Medulla oblongata (tissue), 1 donor: ENCODE results near the gene TUBG1.
"Not testable (repeated sequence)": the region's sequence is repeated elsewhere in the genome, so short reads cannot be mapped to it uniquely, and the experiment has no call there.

Experiments used
- DNase-seq: peaks from one replicate; pipeline ENCODE4 v3.0.0-alpha.2; 2015; ENCODE audit errors: extremely low spot score

TUBG1 gene

DNA sequence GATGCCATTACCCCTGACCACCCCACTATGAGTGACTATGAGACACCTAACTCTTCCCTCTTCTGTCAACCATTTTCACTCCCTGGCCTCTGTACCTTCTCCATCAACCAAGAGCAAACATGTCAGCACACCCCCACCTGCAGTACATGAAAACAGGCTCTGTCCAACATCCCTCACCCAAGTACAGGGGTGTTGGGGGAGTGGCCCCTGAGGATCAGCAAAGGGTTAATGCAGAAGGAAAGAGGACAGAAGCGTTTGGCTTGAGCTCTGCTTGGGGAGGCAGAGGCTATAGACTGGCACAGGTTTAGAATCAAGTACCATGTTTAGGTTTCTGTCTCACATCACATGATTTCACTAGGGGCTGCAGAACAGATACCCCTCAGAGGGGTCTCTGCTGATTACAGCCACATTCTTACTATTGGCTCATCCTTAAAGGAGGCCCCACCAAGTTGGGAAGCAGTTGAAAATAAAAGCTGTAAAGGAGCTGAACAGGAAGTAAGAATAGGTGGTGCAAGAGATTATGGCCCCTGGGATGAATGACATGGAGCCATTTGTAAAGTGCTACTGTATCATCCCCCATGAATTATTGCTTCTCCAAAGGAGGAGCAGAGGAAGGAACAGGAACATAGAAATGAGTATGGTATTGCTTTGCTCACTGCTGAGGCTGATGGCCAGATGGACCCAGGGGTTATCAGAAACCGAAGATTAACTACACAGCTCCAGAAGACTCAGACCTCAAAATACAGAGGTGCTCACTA, 29.5 kb upstream of the TUBG1 start:
- no peak for DNase-seq

DNA sequence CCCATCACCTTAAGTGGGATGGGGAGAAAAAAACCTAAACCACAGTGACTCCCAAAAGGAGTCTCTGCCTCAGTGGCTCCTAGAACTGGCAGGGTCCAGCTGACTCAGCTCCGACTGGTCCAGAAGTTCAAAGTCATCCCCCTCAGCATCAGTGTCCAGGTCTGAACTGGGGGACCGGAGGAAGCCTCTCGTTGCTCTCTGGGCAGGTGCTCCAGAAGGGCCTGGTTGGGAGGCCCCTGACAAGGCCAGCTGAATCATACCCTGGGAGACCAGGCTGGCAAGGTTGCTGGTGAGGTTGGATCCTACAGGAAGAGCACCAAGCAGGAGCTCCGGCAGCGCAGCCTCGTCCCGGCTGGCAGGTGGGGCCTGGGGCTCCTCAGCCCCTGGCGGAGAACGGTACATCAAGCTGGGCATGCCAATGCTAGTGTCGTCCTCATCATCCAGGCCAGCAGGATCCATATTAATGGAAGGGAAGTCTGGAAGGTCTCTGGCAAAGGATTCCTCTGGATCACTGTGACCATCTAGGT, 27.7 kb upstream of the TUBG1 start:
- no peak for DNase-seq

DNA sequence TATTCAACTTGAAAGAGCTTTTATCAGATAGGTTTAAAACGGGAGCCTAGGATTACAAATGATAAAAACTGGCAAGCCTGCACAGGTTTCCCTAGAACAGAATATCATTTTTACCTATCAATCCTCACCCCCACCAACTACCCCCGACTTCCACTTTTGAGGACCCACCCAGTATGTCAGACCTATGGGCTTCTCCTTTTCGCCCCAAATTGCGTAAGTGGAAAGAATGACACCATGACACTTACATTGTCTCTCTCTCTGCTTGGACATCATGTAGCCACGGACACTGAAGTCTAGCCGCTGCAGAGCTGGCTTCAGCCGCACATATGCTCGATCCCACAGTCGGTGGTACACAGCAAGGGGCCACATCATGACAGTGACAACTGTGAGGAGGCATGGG, 24.6 kb upstream of the TUBG1 start:
- DNase-seq = no peak

DNA sequence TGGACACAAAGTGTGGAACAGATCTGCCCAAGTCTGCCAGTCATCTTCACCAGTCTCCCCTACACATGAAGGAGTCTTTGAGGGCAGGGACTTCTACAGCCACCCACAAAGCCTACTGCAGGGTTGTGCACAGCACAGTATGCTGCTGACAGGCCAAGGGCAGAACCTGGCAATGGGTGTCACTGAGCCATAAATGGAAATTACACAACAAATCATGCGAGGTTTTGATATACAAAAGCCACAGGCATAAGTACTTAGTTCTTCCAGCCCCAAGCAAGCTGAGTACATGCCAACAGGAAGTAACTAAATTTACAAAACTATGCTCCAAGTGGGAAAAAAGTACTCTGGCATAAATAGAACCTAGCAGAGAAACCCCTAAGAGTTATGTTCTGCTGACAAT, 24.1 kb upstream of the TUBG1 start:
- no peak for DNase-seq

DNA sequence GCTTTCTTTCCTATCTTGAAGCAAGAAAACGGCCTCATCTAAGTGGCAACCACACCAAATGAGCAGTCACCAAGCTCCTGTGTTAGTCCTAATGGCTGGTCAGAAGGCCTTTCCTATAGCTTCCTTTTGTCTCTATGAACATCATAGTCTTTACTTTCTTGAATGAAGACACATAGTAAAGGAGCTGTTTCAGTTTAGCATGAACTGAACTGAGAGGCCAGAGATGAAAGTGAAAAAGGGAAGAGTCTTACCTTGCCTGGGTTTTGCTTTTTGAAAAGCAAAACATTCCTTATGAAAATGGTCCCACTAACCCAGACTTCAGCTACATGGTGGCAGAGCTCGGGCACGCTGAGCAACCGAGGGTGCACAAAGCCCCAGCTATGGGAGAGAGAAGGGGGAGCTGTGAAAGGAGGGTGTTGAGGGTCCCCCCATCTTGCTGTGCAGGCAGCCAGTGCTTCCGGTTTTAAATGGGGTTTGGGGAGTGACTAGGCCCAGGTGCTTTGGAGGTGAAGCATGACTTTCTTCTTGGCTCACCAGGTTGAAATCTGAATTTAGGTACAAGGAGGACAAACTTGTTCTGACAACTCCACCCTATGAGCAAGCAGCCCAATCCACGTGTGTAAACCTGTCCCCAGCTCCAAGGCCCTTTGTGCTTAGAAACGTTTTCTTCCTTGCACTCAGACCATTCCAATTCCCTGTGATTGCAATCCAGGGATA, 22.8 kb upstream of the TUBG1 start:
- DNase-seq = no peak

DNA sequence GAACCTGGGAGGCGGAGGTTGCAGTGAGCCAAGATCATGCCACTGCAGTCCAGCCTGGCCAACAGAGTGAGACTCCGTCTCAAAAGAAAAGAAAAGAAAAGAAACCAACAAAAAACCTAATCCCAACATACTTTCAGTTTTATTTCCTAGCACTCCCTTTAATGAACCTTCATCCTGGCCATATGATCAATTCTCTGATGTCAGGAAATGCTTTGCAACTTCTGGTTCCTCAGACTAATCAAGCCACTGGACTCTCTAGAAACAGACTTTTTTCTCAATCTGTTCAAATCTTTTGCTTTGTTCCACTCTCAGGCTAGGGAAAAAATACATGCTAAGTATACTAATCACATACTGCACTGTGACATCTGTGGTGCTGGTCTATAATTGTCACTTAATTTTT, 18.6 kb upstream of the TUBG1 start:
- DNase-seq = no peak

DNA sequence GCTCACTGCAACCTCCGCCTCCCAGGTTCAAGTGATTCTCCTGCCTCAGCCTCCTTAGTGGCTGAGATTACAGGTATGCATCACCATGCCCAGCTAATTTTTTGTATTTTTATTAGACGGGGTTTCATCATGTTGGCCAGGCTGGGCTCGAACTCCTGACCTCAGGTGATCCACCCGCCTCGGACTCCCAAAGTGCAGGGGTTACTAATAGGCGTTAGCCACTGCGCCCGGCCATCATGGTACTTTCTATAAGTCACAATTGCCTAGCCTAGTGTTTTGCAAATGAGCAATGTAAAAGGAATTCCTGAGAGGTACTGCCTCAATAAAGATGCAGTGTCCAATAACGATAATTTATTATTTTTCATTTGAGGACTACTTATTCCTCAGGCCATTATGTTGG, 18.1 kb upstream of the TUBG1 start:
- no peak for DNase-seq

DNA sequence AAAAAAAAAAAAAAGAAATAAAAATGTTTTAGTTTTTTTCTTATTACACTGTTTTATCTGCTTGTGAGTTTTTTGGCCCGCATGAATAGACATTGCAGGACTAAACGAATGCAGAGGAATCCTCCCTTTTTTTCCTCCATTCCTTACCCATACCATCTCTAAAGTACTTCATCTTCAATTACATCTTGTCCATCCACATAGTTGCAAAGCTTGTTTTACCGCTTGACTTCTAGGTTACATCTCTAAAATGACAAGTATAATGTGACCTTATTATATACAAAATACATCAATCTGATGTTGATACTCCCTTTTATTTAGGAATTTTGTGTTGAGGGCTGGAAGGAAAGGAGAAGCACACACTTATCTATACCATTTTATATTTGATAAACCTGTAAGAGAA, 13.1 kb upstream of the TUBG1 start:
- DNase-seq = no peak

GRCh38 chr17:42598905-42599304, 10.6 kb upstream of the TUBG1 start:
- peak; percentile 68 for DNase-seq

DNA sequence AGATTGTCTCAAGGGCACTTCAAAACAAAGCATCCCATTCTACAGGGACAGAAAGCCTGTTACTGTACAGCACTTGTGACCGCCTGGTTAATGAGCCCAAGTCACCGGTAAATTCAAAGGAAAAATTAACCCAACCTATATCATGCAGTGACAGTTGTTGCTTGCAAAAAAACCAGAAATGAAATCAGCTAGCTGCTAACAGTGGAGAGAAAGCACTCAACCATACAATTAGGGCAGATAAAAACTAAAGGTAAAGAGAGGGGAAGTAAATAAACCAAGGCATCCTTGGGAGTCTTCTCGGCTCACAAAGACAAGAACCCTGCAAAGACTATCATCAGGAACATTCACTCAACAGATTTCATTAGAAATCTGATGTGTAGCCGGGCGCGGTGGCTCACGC, 6.2 kb upstream of the TUBG1 start:
- no peak for DNase-seq

GRCh38 chr17:42607769-42608168, 1.7 kb upstream of the TUBG1 start:
- no peak for DNase-seq

GRCh38 chr17:42608305-42609181, 940 bp upstream of the TUBG1 start:
- DNase-seq = no peak

DNA sequence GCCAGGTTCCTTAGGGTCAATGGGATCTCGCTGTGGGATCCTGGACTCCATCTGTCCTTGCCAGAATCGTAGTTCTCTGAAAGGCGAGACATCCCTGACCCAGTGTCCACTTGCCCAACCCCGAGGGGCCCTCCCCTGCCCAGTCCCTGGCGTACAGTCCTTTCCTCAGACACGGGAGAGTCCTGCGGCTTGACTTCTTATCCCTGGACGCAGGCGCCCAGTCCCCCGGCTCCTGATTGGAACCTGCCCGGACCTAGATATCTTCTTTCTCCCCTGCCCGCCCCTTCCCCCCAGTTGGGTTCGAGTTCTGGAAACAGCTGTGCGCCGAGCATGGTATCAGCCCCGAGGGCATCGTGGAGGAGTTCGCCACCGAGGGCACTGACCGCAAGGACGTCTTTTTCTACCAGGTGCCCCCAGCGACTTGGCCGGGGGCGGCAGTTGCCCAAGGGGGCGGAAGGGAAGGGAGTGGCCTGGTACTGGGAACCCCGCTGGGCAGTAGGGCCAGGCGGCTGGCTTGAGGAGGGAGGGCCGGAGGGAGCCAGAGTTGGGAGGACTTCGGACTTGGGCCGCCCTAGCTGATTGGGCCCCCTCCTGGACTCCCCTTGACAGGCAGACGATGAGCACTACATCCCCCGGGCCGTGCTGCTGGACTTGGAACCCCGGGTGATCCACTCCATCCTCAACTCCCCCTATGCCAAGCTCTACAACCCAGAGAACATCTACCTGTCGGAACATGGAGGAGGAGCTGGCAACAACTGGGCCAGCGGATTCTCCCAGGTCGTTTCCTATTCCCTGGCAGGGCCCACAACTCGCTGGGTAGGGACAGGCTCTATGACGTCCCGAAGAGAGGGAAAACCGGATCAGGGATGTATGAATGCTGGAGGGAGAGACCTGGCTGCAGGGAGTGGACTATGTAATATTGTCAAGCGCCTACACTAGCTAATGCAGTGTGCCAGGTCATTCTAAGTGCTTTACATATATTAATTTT, 625 bp downstream of the TUBG1 start:
- DNase-seq = not testable (repeated sequence)

DNA sequence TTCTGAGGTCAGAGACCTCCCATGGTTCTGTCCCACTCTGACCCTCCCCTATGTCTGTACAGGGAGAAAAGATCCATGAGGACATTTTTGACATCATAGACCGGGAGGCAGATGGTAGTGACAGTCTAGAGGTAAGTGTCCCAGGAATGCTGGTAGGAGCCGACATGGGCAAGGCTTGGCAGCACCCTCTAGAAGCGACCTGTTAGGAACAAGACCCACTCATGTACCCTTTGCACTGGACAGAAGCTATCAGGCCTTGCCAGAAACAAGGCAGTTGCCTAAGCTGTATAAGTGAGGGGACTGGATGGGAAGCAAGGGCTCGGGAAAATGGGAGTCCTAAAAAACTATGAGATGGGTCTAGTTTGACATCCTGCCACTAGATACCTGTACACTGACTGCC, 2.5 kb downstream of the TUBG1 start:
- DNase-seq = no peak

- no peak for DNase-seq
These were observed 4.3 kb downstream of the TUBG1 start for GRCh38 chr17:42613699-42614295.

GRCh38 chr17:42617956-42618431, 8.5 kb downstream of the TUBG1 start:
- no peak for DNase-seq

- DNase-seq = peak; percentile 9
These were observed 9.1 kb downstream of the TUBG1 start for GRCh38 chr17:42618442-42619150.

DNA sequence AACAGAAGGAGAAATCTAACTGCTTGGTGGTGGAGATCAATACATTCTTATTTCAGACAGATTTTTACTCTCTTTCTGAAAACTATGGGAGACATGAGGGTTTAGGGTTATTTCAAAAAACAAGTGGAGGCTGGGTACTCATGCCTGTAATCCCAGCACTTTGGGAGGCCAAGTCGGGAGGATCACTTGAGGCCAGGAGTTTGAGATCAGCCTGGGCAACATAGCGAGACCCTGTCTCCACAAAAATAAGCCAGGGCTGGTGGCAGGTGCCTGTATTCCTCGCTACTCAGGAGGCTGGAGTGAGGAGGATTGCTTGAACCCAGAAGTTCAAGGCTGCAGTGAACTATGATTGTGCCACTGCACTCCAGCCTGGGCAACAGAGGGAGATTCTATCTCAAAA, 12.5 kb downstream of the TUBG1 start:
- DNase-seq = not testable (repeated sequence)

GRCh38 chr17:42623271-42623670, 13.8 kb downstream of the TUBG1 start:
- DNase-seq = no peak
